GM12874 (cell line): Measurements from ENCODE around the gene PNPLA8.

ENCODE experiments used
- CTCF ChIP-seq: IDR thresholded peaks from 2 replicates; pipeline ENCODE4 v1.5.1; 2011; ENCODE audit warnings: low read depth, mild to moderate bottlenecking, control low read depth, low read length, moderate library complexity; ENCODE audit not compliant: insufficient read depth

Gene PNPLA8

GRCh38 chr7:108442039-108442568 is 83.8 kb downstream of the PNPLA8 start:
- no peak for TF ChIP-seq CTCF

DNA sequence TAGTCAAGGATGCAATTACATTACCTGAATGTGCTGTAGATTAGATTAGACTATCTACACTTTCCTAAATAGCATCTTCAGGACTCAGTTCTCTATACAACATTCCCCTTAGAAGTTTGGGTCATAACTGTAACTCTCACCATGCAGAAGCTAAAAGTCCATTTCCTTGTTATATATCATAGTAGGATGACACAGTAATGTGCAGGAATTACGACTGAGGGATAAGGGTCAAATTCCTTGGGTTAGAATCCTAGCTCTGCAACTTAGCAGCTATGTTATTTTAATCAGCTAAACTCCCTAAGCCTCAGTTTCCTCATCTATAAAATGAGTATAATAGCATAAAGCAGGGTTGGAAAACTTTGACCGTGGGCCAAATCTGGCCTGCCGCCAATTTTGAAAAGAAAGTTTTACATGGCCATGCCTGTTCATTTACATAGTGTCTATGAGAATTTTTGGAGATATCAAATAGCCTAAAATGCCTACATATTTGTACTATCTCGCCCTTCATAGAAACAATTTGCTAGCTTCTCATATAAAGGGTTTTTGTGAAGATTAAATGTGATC is 84.5 kb downstream of the PNPLA8 start:
- TF ChIP-seq CTCF, result no peak

- TF ChIP-seq CTCF, result no peak
Measured at GRCh38 chr7:108440613-108441012, 85.3 kb downstream of the PNPLA8 start.

GRCh38 chr7:108436906-108437305 is 89.0 kb downstream of the PNPLA8 start:
- no peak for TF ChIP-seq CTCF

- no peak for TF ChIP-seq CTCF
Measured at GRCh38 chr7:108434010-108434409, 91.9 kb downstream of the PNPLA8 start.

DNA sequence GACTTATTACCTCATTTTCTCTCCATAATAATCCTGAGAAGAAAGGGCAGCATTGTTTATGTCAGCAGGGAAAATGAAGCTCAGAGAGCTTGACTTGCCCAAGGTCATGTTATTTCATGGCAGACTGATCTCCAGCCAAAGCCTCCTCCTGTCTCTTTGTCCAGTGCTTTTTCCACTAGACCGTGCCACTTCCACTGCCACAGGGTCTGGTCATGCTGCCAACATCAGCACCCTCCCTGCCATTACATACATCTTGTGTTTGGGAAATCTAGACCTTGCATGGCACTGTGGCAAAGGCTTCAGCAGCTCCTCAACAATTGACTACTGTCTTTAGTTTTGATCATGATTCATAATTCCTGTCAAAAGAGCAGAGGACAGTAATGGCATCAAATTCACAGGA is 94.8 kb downstream of the PNPLA8 start:
- no peak for TF ChIP-seq CTCF

- TF ChIP-seq CTCF, result no peak
Measured at GRCh38 chr7:108430664-108431063, 95.3 kb downstream of the PNPLA8 start.

DNA sequence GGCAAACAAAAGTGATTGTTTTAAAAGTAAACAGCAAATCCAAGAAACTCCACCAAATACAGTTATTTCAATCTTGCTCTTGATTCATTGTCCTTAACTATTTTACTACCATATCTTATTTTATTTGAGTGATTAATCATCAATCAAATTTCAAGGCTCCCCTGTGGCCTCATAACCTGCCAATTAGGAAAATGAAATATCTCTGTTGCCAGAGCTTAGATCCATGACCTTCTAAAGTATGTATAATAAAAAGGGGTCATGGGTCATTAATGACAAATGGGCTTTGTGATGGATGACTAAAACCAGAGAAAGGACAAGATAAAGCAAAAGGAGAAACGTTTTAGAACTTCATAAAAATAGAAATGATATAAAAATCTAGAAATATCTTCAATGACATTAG is 98.2 kb downstream of the PNPLA8 start:
- no peak for TF ChIP-seq CTCF
